ENCODE data around the gene SERINC2. TPM values are rescaled to one million over a fixed set of nuclear protein-coding genes. Genes with fewer than 3 reads are reported as not detected.
A peak's percentile ranks its signal among the peaks of the same experiment; 100 is the strongest.

SERINC2 gene
- total and polyA plus RNA-seq, 2 donors (not counting 1 experiment from before 2014, with no cell fraction given) = 28.4 to 104 TPM

DNA sequence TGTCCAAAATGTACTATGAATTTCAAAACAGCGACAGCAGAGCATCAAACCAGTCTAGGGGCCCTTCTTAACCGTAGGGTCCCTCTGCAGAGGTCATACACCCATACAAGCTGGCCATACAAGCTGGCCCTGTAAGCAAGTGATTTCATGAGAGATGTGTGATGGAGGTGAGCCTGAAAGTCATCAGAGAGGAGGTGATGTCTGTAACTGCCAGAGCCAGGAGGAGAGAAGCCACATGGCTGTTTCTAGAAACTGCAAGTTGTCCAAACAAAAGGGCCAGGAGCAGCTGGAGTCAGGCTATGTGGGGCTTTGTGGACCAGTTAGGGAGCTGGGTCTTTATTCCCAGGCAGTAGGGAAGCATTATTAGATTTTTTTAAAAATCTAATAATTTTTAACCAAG lies 14.8 kb upstream of the SERINC2 start:
- Histone ChIP-seq H3K36me3 (ENCODE audit: control insufficient read depth, insufficient read depth, low read length) (no peaks in the 10 kb centered on the region), H3K27me3 (ENCODE audit: control insufficient read depth, insufficient read depth, low read length) (no peaks in the 10 kb centered on the region), H3K4me1 (ENCODE audit: control insufficient read depth, extremely low read depth, insufficient read depth, low read length) (peaks cover 27% of the 10 kb centered on the region), H3K4me3 (replicated peaks in 1 of 4; ENCODE audit: control extremely low read depth in 1 of 4, insufficient read depth in 1 of 4, low read depth in 3 of 4, low read length in 4 of 4) (no peak overlapping the region), H3K9me3 (ENCODE audit: control insufficient read depth, insufficient read depth, low read depth, low read length) (no peaks in the 10 kb centered on the region), H3K79me2 (ENCODE audit: control insufficient read depth, insufficient read depth, low read length) (no peaks in the 10 kb centered on the region), H2AFZ (ENCODE audit: low read length) (no peak overlapping the region), H3K9ac (ENCODE audit: insufficient read depth, low read length) (no peak overlapping the region), H4K20me1 (ENCODE audit: control insufficient read depth, extremely low read depth, insufficient read depth, low read length) (no peaks in the 10 kb centered on the region), H3K27ac (ENCODE audit: insufficient read depth, low read length) (peak overlapping the region; percentile 17), H3K4me2 (ENCODE audit: extremely low read depth, insufficient read depth, low read length) (no peak overlapping the region)
- DNase-seq (ENCODE audit: low read depth in 2 of 2) = no peak
- TF ChIP-seq EZH2 (IDR thresholded peaks at IDR 0.05; ENCODE audit: low read length, missing control alignments) = no peak
- TF ChIP-seq, protein P1, sequence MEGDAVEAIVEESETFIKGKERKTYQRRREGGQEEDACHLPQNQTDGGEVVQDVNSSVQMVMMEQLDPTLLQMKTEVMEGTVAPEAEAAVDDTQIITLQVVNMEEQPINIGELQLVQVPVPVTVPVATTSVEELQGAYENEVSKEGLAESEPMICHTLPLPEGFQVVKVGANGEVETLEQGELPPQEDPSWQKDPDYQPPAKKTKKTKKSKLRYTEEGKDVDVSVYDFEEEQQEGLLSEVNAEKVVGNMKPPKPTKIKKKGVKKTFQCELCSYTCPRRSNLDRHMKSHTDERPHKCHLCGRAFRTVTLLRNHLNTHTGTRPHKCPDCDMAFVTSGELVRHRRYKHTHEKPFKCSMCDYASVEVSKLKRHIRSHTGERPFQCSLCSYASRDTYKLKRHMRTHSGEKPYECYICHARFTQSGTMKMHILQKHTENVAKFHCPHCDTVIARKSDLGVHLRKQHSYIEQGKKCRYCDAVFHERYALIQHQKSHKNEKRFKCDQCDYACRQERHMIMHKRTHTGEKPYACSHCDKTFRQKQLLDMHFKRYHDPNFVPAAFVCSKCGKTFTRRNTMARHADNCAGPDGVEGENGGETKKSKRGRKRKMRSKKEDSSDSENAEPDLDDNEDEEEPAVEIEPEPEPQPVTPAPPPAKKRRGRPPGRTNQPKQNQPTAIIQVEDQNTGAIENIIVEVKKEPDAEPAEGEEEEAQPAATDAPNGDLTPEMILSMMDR (conservative IDR thresholded peaks at IDR 0.05 in 1 of 2, IDR thresholded peaks at IDR 0.05 in 1 of 2; ENCODE audit: low read depth in 1 of 2, low read length in 2 of 2) = no peak

DNA sequence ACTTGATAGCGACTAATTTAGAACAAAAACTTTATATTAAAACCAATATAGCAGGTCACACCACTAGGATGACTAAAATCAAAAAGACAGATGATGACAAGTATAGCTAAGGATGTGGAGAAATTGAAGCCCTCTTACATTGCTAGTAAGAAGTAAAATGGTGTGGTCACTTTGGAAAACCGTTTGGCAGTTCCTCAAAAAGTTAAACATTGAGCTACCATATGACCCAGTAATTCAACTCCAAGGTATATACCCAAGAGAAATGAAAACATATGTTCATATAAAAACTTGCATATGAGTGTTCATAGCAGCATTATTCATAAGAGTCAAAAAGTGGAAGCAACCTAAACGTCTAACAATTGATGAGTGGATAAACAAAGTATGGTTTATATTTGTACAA lies 13.0 kb upstream of the SERINC2 start:
- TF ChIP-seq EZH2 (IDR thresholded peaks at IDR 0.05; ENCODE audit: low read length, missing control alignments) = no peak
- TF ChIP-seq, protein P1 (conservative IDR thresholded peaks at IDR 0.05 in 1 of 2, IDR thresholded peaks at IDR 0.05 in 1 of 2; ENCODE audit: low read depth in 1 of 2, low read length in 2 of 2) = no peak
- Histone ChIP-seq H3K27ac (ENCODE audit: insufficient read depth, low read length) (peak overlapping the region; percentile 29), H3K4me2 (ENCODE audit: extremely low read depth, insufficient read depth, low read length) (no peak overlapping the region), H3K27me3 (ENCODE audit: control insufficient read depth, insufficient read depth, low read length) (no peaks in the 10 kb centered on the region), H3K9me3 (ENCODE audit: control insufficient read depth, insufficient read depth, low read depth, low read length) (no peaks in the 10 kb centered on the region), H3K4me3 (replicated peaks in 1 of 4; ENCODE audit: control extremely low read depth in 1 of 4, insufficient read depth in 1 of 4, low read depth in 3 of 4, low read length in 4 of 4) (no peak overlapping the region), H3K9ac (ENCODE audit: insufficient read depth, low read length) (no peak overlapping the region), H3K36me3 (ENCODE audit: control insufficient read depth, insufficient read depth, low read length) (no peaks in the 10 kb centered on the region), H3K4me1 (ENCODE audit: control insufficient read depth, extremely low read depth, insufficient read depth, low read length) (peaks cover 25% of the 10 kb centered on the region), H4K20me1 (ENCODE audit: control insufficient read depth, extremely low read depth, insufficient read depth, low read length) (no peaks in the 10 kb centered on the region), H2AFZ (ENCODE audit: low read length) (no peak overlapping the region), H3K79me2 (ENCODE audit: control insufficient read depth, insufficient read depth, low read length) (no peaks in the 10 kb centered on the region)
- peak in 1 of 2 donors; percentile 32 for DNase-seq (ENCODE audit: low read depth in 2 of 2)

DNA sequence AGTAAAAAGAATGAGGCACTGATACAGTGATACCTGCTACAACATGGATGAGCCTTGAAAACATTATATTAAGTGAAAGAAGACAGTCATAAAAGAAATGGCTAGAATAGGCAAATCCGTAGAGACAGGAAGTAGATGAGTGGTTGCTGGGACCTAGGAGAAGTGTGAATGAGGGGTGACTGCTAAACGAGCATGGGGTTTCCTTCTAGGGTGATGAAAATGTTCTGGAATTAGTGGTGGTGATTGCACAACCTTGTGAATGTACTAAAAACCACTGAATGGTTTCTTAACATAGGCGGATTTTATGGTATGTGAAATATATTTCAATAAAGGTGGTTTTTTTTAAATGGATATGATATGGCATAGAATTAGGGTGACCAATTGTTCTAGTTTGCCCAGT lies 12.6 kb upstream of the SERINC2 start:
- no peak overlapping the region for H3K9ac ChIP-seq (ENCODE audit: insufficient read depth, low read length)
- DNase-seq (ENCODE audit: low read depth in 2 of 2) = peak; percentile 45 to 84
- no peak overlapping the region for H3K4me3 ChIP-seq (replicated peaks in 1 of 4; ENCODE audit: control extremely low read depth in 1 of 4, insufficient read depth in 1 of 4, low read depth in 3 of 4, low read length in 4 of 4)
- H3K9me3 ChIP-seq (ENCODE audit: control insufficient read depth, insufficient read depth, low read depth, low read length) = no peaks in the 10 kb centered on the region
- H4K20me1 ChIP-seq (ENCODE audit: control insufficient read depth, extremely low read depth, insufficient read depth, low read length) = no peaks in the 10 kb centered on the region
- H3K36me3 ChIP-seq (ENCODE audit: control insufficient read depth, insufficient read depth, low read length) = no peaks in the 10 kb centered on the region
- no peak overlapping the region for H3K4me2 ChIP-seq (ENCODE audit: extremely low read depth, insufficient read depth, low read length)
- no peaks in the 10 kb centered on the region for H3K79me2 ChIP-seq (ENCODE audit: control insufficient read depth, insufficient read depth, low read length)
- no peak overlapping the region for H2AFZ ChIP-seq (ENCODE audit: low read length)
- peak overlapping the region; percentile 29 for H3K27ac ChIP-seq (ENCODE audit: insufficient read depth, low read length)
- no peaks in the 10 kb centered on the region for H3K27me3 ChIP-seq (ENCODE audit: control insufficient read depth, insufficient read depth, low read length)
- H3K4me1 ChIP-seq (ENCODE audit: control insufficient read depth, extremely low read depth, insufficient read depth, low read length) = peaks cover 25% of the 10 kb centered on the region
- no peak for TF ChIP-seq EZH2 (IDR thresholded peaks at IDR 0.05; ENCODE audit: low read length, missing control alignments)
- TF ChIP-seq, protein P1 (conservative IDR thresholded peaks at IDR 0.05 in 1 of 2, IDR thresholded peaks at IDR 0.05 in 1 of 2; ENCODE audit: low read depth in 1 of 2, low read length in 2 of 2) = no peak
